ENCODE data around the gene NAA80.

- TF ChIP-seq CTCF (IDR thresholded peaks at IDR 0.05) (no peak), POLR2AphosphoS5 (IDR thresholded peaks at IDR 0.05) (no peak)
Measured at GRCh38 chr3:50327129-50327528, 27.9 kb upstream of the NAA80 start.
